GM18502 (cell line): ENCODE data around the gene GGT7.

Experiments
- ATAC-seq: cut with Tn5 transposase; IDR thresholded peaks from one replicate; pipeline ENCODE4 v1.9.1; 2021; ENCODE audit warnings: mild to moderate bottlenecking; ENCODE audit not compliant: unreplicated experiment, poor library complexity

The GGT7 gene

DNA sequence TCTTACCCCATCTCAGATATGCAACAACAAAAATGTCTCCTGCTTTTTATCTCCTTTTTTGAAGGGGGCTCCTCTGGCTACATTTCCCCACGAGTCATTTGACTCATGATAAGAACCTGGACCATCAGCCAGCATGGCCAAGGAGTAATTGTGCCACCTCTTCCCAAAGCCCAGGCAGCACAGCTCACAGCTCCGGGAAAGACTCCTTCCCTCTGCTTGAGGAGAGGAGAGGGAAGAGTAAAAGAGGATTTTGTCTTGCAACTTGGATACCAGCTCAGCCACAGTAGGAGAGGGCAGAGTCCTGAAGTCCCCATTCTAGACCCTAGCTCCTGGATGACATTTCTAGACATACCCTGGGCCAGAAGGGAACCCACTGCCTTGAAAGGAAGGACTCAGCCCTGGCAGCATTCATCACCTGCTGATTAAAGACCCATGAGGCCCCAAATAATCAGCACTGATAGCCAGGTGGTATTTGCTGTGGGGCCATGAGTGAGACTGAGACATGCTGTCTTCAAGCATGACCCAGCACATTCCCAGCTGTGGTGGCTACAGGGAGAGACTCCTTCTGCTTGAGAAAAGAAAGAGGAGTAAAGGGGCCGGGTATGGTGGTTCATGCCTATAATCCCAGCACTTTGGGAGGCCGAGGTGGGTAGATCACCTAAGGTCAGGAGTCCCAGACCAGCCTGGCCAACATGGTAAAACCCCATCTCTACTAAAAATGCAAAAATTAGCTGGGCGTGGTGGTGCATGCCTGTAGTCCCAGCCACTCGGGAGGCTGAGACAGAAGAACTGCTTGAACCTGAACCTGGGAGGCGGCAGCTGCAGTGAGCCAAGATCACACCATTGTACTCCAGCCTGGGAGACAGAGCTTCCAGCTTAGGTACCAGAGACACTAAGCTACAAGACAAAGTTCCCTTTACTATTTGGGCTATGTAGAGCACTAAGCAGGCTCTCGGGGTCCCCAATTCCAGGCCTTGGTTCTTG, 75.4 kb downstream of the GGT7 start:
- no peak for ATAC-seq
